GM12873 (cell line): ENCODE measurements around the gene MAP3K5.

Experiments used
- CTCF ChIP-seq: IDR thresholded peaks from 2 replicates; pipeline ENCODE4 v1.5.1; 2012; ENCODE audit warnings: low read depth, mild to moderate bottlenecking, moderate library complexity, low read length, control low read depth; ENCODE audit not compliant: insufficient read depth; ENCODE audit errors: missing control alignments

Gene MAP3K5

GRCh38 chr6:136635615-136636014, 156.7 kb downstream of the MAP3K5 start:
- no peak for TF ChIP-seq CTCF

GRCh38 chr6:136633355-136633754, 158.9 kb downstream of the MAP3K5 start:
- TF ChIP-seq CTCF = no peak

GRCh38 chr6:136628996-136629395, 163.3 kb downstream of the MAP3K5 start:
- no peak for TF ChIP-seq CTCF

GRCh38 chr6:136627191-136627590, 165.1 kb downstream of the MAP3K5 start:
- no peak for TF ChIP-seq CTCF

GRCh38 chr6:136625293-136625692, 167.0 kb downstream of the MAP3K5 start:
- TF ChIP-seq CTCF = no peak

GRCh38 chr6:136624347-136624746, 167.9 kb downstream of the MAP3K5 start:
- no peak for TF ChIP-seq CTCF

GRCh38 chr6:136618086-136618485, 174.2 kb downstream of the MAP3K5 start:
- TF ChIP-seq CTCF = no peak
